ENCODE measurements around the gene NFIL3.
"Not testable (repeated sequence)": the region's sequence is repeated elsewhere in the genome, so short reads cannot be mapped to it uniquely, and the experiment has no call there.

NFIL3 gene

GRCh38 chr9:91423785-91424402 lies at the start of gene NFIL3:
Gene NFIL3 (minus strand): TSS chr9:91423832. CDS start chr9:91410734, 13,098 bp downstream.
- in situ Hi-C loops (cut with MboI; ENCODE audit: low sequenced_read_pairs), result no loop called here

GRCh38 chr9:91471524-91471923 lies 47.9 kb upstream of the NFIL3 start:
- in situ Hi-C loops (cut with MboI; ENCODE audit: low sequenced_read_pairs), result not testable (repeated sequence)

GRCh38 chr9:91465420-91465819 lies 41.8 kb upstream of the NFIL3 start:
- in situ Hi-C loops (cut with MboI; ENCODE audit: low sequenced_read_pairs), result no loop called here

- in situ Hi-C loops (cut with MboI; ENCODE audit: low sequenced_read_pairs), result no loop called here
These were observed 35.3 kb upstream of the NFIL3 start for GRCh38 chr9:91458906-91459305.

GRCh38 chr9:91452844-91453243 lies 29.2 kb upstream of the NFIL3 start:
- in situ Hi-C loops (cut with MboI; ENCODE audit: low sequenced_read_pairs), result no loop called here

- in situ Hi-C loops (cut with MboI; ENCODE audit: low sequenced_read_pairs), result no loop called here
These were observed 28.0 kb upstream of the NFIL3 start for GRCh38 chr9:91451431-91452270.

- in situ Hi-C loops (cut with MboI; ENCODE audit: low sequenced_read_pairs), result no loop called here
These were observed 21.5 kb upstream of the NFIL3 start for GRCh38 chr9:91445135-91445534.

- in situ Hi-C loops (cut with MboI; ENCODE audit: low sequenced_read_pairs), result no loop called here
These were observed 20.4 kb upstream of the NFIL3 start for GRCh38 chr9:91443994-91444392.

GRCh38 chr9:91443321-91443993 lies 19.8 kb upstream of the NFIL3 start:
- in situ Hi-C loops (cut with MboI; ENCODE audit: low sequenced_read_pairs), result no loop called here

- in situ Hi-C loops (cut with MboI; ENCODE audit: low sequenced_read_pairs), result no loop called here
These were observed 13.2 kb upstream of the NFIL3 start for GRCh38 chr9:91436841-91437240.

- in situ Hi-C loops (cut with MboI; ENCODE audit: low sequenced_read_pairs), result no loop called here
These were observed 9.5 kb upstream of the NFIL3 start for GRCh38 chr9:91433180-91433579.

- in situ Hi-C loops (cut with MboI; ENCODE audit: low sequenced_read_pairs), result no loop called here
These were observed 7.9 kb upstream of the NFIL3 start for GRCh38 chr9:91431485-91431884.

GRCh38 chr9:91429501-91429900 lies 5.9 kb upstream of the NFIL3 start:
- in situ Hi-C loops (cut with MboI; ENCODE audit: low sequenced_read_pairs), result no loop called here

- in situ Hi-C loops (cut with MboI; ENCODE audit: low sequenced_read_pairs), result no loop called here
These were observed 5.3 kb upstream of the NFIL3 start for GRCh38 chr9:91428927-91429351.

- in situ Hi-C loops (cut with MboI; ENCODE audit: low sequenced_read_pairs), result no loop called here
These were observed 4.8 kb upstream of the NFIL3 start for GRCh38 chr9:91428436-91428835.

- in situ Hi-C loops (cut with MboI; ENCODE audit: low sequenced_read_pairs), result no loop called here
These were observed 4.2 kb upstream of the NFIL3 start for GRCh38 chr9:91427873-91428272.

GRCh38 chr9:91426123-91426745 lies 2.6 kb upstream of the NFIL3 start:
- in situ Hi-C loops (cut with MboI; ENCODE audit: low sequenced_read_pairs), result no loop called here

GRCh38 chr9:91425271-91425670 lies 1.6 kb upstream of the NFIL3 start:
- in situ Hi-C loops (cut with MboI; ENCODE audit: low sequenced_read_pairs), result no loop called here

- in situ Hi-C loops (cut with MboI; ENCODE audit: low sequenced_read_pairs), result no loop called here
These were observed 958 bp upstream of the NFIL3 start for GRCh38 chr9:91424403-91425176.
